Keratinocyte (primary cell): ENCODE measurements around the gene E2F1.

ENCODE experiments used
- CTCF ChIP-seq, 3 experiments: IDR thresholded peaks in 1 of 3; conservative IDR thresholded peaks in 1 of 3; optimal IDR thresholded peaks in 1 of 3; 2 replicates in 2 of 3; 3 replicates in 1 of 3; pipeline versions ENCODE3 to v1.5.1; 2011; ENCODE audit warnings: low read length in 3 of 3, mild to moderate bottlenecking in 3 of 3, moderate library complexity in 2 of 3, control low read depth in 1 of 3, inconsistent platforms in 1 of 3; ENCODE audit not compliant: insufficient read depth in 2 of 3; ENCODE audit errors: extremely low read depth in 1 of 3
- EZH2 ChIP-seq: IDR thresholded peaks from one replicate; pipeline ENCODE4 v1.6.1; 2012; ENCODE audit warnings: inconsistent platforms, mild to moderate bottlenecking, low read length, moderate library complexity

GRCh38 chr20:33676121-33676520 is 10.1 kb downstream of the E2F1 start:
- no peak for TF ChIP-seq CTCF (optimal IDR thresholded peaks at IDR 0.05 in 1 of 3, IDR thresholded peaks at IDR 0.05 in 1 of 3, conservative IDR thresholded peaks at IDR 0.05 in 1 of 3; ENCODE audit: extremely low read depth in 1 of 3, insufficient read depth in 2 of 3, low read length in 3 of 3)
- TF ChIP-seq EZH2, result no peak
